ENCODE measurements around the gene MOBP.

MOBP gene

DNA sequence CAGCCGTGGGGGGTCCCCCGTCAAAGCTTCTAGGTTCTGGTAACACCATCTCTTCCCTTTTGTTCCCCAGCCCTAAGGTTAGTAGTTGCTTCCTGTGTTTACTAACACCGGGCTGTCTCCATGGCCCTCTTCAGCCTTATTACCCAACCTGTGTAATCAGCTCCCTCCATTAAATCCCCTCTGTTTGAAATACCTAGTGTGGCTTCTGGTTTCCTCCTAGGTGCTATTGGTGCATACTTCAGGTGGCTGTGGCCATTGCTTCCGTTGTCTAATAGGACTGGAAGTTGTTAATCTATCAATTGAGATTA is 35.3 kb downstream of the MOBP start:
- no peak for DNase-seq (ENCODE audit: insufficient read length, low spot score)
- no peak for FAIRE-seq
- no peak for TF ChIP-seq SPI1 (IDR thresholded peaks at IDR 0.05; ENCODE audit: low read depth, low read length)
- TF ChIP-seq POLR2A (IDR thresholded peaks at IDR 0.05; ENCODE audit: low read depth, low read length) = no peak
- TF ChIP-seq PAX5 (IDR thresholded peaks at IDR 0.05; ENCODE audit: insufficient read depth, low read length, severe bottlenecking) = no peak
- TF ChIP-seq TAF1 (IDR thresholded peaks at IDR 0.05; ENCODE audit: low read depth, low read length) = no peak
- TF ChIP-seq POLR2AphosphoS5 (IDR thresholded peaks at IDR 0.05; ENCODE audit: low read depth, low read length) = no peak
- TF ChIP-seq POU2F2 (IDR thresholded peaks at IDR 0.05; ENCODE audit: low read depth, low read length) = no peak

DNA sequence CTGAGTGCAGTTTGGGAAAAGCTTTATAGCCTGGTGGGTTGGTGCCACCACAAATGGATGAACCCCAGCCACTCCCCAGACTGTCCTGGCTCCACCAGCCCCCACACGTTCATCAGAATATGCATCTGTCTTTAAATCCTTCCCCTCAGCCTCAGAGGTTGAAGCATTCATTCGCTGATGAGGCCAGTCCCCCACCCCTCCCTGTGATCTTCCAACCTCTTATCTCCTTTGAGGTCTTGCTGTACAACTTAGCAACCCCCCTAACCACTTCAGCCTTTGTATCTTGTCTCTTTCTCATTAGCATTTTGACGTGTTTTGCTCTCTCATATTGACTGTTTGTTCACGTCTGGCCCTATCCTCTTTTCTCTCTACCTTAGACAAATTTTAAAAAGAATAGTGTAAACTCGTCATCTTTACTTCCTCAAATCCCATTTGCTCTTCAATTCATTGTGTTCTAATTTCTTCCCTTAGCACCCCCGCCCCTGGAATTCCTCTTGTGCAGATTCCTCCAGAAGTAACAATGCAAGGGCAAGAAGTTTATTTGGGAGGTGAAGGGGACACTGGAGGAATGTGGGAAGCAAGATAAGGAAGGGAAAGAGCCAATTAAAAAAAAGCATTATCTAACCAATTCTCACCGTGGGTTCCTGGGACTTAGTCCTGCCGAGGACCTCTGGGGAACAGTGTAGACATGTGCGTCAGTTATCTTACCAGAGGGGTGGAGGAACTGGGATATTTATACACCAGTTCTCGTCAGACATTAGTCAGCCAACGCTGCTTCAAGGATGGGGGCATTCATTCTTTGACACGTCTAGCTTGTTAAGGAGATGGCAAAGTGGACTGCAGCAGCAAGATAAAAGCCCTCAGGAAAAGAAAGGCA is 38.6 kb downstream of the MOBP start:
- DNase-seq (ENCODE audit: insufficient read length, low spot score) = no peak
- TF ChIP-seq PAX5 (IDR thresholded peaks at IDR 0.05; ENCODE audit: insufficient read depth, low read length, severe bottlenecking) = no peak
- TF ChIP-seq SPI1 (IDR thresholded peaks at IDR 0.05; ENCODE audit: low read depth, low read length) = no peak
- TF ChIP-seq POU2F2 (IDR thresholded peaks at IDR 0.05; ENCODE audit: low read depth, low read length) = no peak
- no peak for FAIRE-seq

DNA sequence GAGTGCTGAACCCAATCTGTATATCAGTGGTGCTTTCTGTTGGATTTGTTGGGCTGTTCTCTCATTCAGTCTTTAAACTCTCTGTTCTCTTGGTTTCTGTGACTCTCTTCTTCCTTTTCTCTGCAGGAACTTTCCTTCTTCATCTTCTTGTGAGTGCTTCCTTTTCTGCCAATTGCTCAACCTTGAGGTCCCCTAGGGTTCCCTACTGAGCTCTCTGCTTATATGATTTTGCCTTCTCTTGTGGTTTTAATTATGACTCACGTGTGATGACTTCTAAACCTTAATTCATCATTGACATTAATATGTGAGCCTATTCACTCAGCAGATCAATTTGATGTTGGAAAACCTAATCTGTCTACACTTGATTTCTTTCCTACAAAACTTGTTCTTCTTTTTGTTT is 39.4 kb downstream of the MOBP start:
- TF ChIP-seq TAF1 (IDR thresholded peaks at IDR 0.05; ENCODE audit: low read depth, low read length) = no peak
- no peak for DNase-seq (ENCODE audit: insufficient read length, low spot score)
- FAIRE-seq = no peak

DNA sequence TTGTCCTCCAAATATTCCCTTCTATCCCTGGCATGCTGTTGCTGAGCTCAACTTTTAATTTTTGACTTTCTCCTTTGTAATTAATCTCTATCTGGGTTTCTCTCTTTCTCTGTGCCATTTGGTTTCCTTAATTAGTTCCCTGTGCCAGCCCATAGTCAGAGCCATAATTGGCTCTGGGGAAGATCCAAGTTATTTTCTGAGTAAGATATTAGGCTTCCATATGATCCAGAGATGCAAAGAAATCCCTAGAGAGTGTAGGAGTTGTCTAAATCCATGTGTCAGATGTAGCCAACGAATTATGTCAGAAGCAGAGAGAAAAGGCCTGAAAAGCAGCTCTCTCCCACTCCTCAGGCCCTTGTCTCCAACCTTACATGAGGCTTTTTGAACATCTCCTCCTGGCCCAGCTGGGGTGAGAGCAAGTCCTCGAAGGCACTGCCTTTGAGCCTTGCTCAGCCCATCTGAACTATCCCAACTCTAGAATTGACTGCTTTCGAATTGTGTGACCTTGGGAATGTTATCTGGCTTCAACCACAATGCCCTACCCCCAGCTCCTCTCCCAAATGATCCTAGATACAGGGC is 46.4 kb downstream of the MOBP start:
- DNase-seq (ENCODE audit: insufficient read length, low spot score) (no peak), FAIRE-seq (no peak)
- TF ChIP-seq POU2F2 (IDR thresholded peaks at IDR 0.05; ENCODE audit: low read depth, low read length) (no peak), TAF1 (IDR thresholded peaks at IDR 0.05; ENCODE audit: low read depth, low read length) (no peak), POLR2A (IDR thresholded peaks at IDR 0.05; ENCODE audit: low read depth, low read length) (no peak), PAX5 (IDR thresholded peaks at IDR 0.05; ENCODE audit: insufficient read depth, low read length, severe bottlenecking) (no peak), SPI1 (IDR thresholded peaks at IDR 0.05; ENCODE audit: low read depth, low read length) (no peak)

DNA sequence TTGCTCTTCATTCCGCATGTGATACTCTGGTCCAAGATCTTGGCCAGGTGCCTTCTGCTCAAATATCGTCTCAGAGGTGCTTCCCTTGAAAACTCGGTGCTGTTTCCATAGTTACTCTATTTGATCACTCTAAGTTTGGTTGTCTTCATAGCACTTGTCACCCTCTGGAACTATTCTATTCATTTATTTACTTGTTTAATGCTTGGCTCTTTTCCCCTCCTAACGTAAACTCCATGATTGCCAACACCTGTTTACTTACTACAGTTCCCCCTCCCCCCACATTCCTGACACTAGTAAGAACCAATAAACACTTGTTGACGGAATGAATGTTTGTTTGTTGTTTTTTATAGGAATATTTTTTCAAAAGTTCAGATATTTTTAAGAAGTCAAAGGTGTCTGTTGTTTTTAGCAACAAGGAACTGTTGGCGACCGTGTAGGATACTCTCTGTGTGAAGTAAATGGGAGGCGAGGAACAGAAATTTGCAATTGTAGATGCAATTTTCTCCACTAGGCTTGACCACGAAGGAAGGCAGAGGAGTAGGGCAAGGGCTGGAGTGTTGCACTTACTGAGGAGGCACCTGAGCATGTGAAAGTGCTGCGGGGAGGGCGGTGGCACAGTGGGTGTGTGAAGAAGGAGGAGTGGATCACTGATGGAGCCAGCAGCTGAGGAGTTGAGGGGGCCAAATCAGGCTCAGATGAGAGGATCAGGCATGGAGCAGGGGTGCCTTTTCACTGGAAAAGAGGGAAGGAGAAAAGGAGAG is 48.4 kb downstream of the MOBP start:
- no peak for TF ChIP-seq POLR2A (IDR thresholded peaks at IDR 0.05; ENCODE audit: low read depth, low read length)
- no peak for TF ChIP-seq POU2F2 (IDR thresholded peaks at IDR 0.05; ENCODE audit: low read depth, low read length)
- TF ChIP-seq POLR2AphosphoS5 (IDR thresholded peaks at IDR 0.05; ENCODE audit: low read depth, low read length) = no peak
- TF ChIP-seq SPI1 (IDR thresholded peaks at IDR 0.05; ENCODE audit: low read depth, low read length) = no peak
- TF ChIP-seq PAX5 (IDR thresholded peaks at IDR 0.05; ENCODE audit: insufficient read depth, low read length, severe bottlenecking) = no peak
- no peak for TF ChIP-seq TAF1 (IDR thresholded peaks at IDR 0.05; ENCODE audit: low read depth, low read length)
- no peak for FAIRE-seq
- no peak for DNase-seq (ENCODE audit: insufficient read length, low spot score)

DNA sequence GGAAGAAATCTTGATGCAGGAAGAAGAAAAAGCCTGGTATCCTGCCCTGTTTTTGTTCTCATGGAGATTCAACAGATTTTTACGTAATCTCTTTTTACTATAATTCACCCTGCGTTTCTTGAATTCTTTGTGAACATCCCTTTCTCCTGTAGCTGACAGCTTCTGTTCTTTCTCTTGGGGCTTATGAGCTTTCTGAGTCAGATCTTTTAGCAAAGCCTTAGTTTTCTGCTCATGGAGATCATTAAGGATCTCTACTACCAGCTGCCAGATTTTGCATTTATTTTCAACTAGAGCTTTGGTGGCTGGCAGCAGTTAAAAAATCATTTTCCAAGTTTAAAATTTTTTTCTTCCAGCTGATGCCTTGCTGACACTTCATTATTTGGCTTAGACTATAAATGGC is 51.6 kb downstream of the MOBP start:
- FAIRE-seq = no peak
- no peak for TF ChIP-seq POLR2A (IDR thresholded peaks at IDR 0.05; ENCODE audit: low read depth, low read length)
- no peak for TF ChIP-seq TAF1 (IDR thresholded peaks at IDR 0.05; ENCODE audit: low read depth, low read length)
- no peak for TF ChIP-seq POU2F2 (IDR thresholded peaks at IDR 0.05; ENCODE audit: low read depth, low read length)
- no peak for TF ChIP-seq SPI1 (IDR thresholded peaks at IDR 0.05; ENCODE audit: low read depth, low read length)
- TF ChIP-seq PAX5 (IDR thresholded peaks at IDR 0.05; ENCODE audit: insufficient read depth, low read length, severe bottlenecking) = no peak
- TF ChIP-seq POLR2AphosphoS5 (IDR thresholded peaks at IDR 0.05; ENCODE audit: low read depth, low read length) = no peak

DNA sequence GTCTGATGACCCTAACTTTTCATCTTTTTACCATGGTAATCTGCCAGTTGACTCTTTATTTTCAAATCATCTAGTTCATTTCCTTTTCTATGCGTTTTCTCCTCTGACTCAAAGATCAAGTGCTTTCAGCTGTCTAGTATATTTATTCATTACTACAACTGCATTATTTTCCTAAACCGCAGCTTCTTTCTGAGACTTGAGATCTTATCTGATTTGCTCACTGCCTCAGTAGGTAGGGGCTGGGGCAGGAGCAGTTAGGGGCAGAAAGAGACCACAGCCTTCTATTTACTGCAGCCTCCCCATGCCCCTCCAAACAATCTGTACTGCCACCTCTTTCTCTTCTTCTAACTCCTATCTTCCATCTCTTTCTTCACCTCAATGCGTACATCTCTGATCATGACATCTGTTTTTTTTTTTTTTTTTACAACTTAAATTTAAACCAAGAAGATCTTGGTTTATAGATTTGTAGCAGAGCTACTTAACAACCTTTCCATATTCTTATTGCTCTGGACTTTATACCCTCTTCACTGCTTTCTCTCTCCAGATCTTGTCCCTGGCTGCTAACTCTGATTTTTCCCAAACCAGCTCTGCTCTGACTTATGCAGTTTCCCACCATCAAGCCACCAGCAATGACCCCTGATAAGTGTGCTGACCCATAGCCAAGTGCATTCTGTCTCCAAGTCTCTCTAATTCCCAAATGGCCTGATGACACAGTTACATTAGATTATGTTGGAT is 52.2 kb downstream of the MOBP start:
- FAIRE-seq (no peak), DNase-seq (ENCODE audit: insufficient read length, low spot score) (no peak)
- no peak for TF ChIP-seq POU2F2 (IDR thresholded peaks at IDR 0.05; ENCODE audit: low read depth, low read length)
- no peak for TF ChIP-seq TAF1 (IDR thresholded peaks at IDR 0.05; ENCODE audit: low read depth, low read length)
- TF ChIP-seq PAX5 (IDR thresholded peaks at IDR 0.05; ENCODE audit: insufficient read depth, low read length, severe bottlenecking) = no peak

More for the DNA sequence above, 51.6 kb downstream of the MOBP start:
- DNase-seq (ENCODE audit: insufficient read length, low spot score) = no peak

DNA sequence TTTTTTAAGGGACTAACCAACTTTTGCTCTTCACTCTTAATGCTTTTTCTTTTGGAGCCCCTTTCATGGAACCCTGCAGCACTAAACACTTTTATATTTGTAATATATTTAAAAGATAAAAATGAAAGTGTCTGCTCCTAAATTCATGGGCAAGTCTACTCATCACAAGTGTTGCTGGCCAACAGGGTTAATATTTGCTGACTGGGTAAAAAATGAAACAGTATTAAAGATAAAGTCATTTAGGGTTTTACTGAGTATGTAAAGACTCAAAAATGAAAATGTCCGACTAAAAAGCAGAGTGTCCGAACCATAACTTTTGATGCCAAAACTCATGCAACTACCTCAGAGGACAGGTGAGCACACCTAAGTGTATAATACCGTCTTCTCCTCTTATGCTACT is 54.0 kb downstream of the MOBP start:
- DNase-seq (ENCODE audit: insufficient read length, low spot score) (no peak), FAIRE-seq (no peak)

DNA sequence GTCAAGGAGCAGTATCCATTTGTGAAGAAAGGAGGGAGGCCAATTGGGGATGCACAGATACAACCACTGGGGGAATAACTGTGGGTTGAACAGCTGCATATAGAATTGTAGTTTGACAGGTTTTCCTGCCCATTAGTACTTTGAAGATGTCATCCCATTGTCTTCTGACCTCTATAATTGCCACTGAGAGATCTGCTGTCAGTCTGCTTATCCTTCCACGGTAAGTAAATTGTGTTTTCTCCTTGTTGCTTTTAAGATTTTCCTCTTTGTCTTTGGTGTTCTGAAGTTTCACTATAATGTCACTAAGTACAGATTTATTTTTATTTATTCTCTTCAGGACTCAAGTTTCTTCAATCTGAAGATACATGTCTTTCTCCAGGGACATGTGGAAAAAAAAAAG is 56.6 kb downstream of the MOBP start:
- no peak for FAIRE-seq
- TF ChIP-seq SPI1 (IDR thresholded peaks at IDR 0.05; ENCODE audit: low read depth, low read length) (no peak), POLR2A (IDR thresholded peaks at IDR 0.05; ENCODE audit: low read depth, low read length) (no peak), PAX5 (IDR thresholded peaks at IDR 0.05; ENCODE audit: insufficient read depth, low read length, severe bottlenecking) (no peak), POLR2AphosphoS5 (IDR thresholded peaks at IDR 0.05; ENCODE audit: low read depth, low read length) (no peak), POU2F2 (IDR thresholded peaks at IDR 0.05; ENCODE audit: low read depth, low read length) (no peak), TAF1 (IDR thresholded peaks at IDR 0.05; ENCODE audit: low read depth, low read length) (no peak)
- DNase-seq (ENCODE audit: insufficient read length, low spot score) = no peak

More for the DNA sequence above, 54.0 kb downstream of the MOBP start:
- no peak for TF ChIP-seq POLR2A (IDR thresholded peaks at IDR 0.05; ENCODE audit: low read depth, low read length)
- TF ChIP-seq PAX5 (IDR thresholded peaks at IDR 0.05; ENCODE audit: insufficient read depth, low read length, severe bottlenecking) = no peak
- no peak for TF ChIP-seq POLR2AphosphoS5 (IDR thresholded peaks at IDR 0.05; ENCODE audit: low read depth, low read length)
- no peak for TF ChIP-seq POU2F2 (IDR thresholded peaks at IDR 0.05; ENCODE audit: low read depth, low read length)
